Transverse colon (tissue), 4 donors: ENCODE results near the gene ZBED1. TPM values are rescaled to one million over a fixed set of nuclear protein-coding genes. Genes with fewer than 3 reads are reported as not detected.

Source experiments
- DNase-seq: peaks from one replicate; pipeline ENCODE4 v3.0.0-alpha.2; 2019
- H3K27ac ChIP-seq, 4 donors: fragments of 200-600 bp; sonication (generic); 2 replicates each; pipeline ENCODE4 v1.5.1; 2016 to 2018; ENCODE audit warnings: inconsistent platforms in 4 of 4
- H3K27me3 ChIP-seq: fragments of 200-600 bp; sonication (generic); 2 replicates; pipeline ENCODE4 v1.5.1; 2017; ENCODE audit warnings: inconsistent platforms
- H3K36me3 ChIP-seq, 4 donors: fragments of 200-600 bp; sonication (generic); 2 replicates each; pipeline ENCODE4 v1.5.1; 2017 to 2019; ENCODE audit warnings: inconsistent platforms in 4 of 4
- H3K4me1 ChIP-seq, 4 donors: fragments of 200-600 bp; sonication (generic); 2 replicates each; pipeline ENCODE4 v1.5.1; 2017 to 2020; ENCODE audit warnings: inconsistent platforms in 4 of 4
- H3K4me3 ChIP-seq, 4 donors: fragments of 200-600 bp; sonication (generic); 1 replicate in 1 of 4; 2 replicates in 3 of 4; pipeline versions ENCODE4 v1.5.1 to v1.6.1; 2017 to 2019; ENCODE audit warnings: inconsistent platforms in 4 of 4
- H3K9me3 ChIP-seq, 2 donors: fragments of 200-600 bp; sonication (generic); 2 replicates each; pipeline ENCODE4 v1.5.1; 2017 to 2019; ENCODE audit warnings: inconsistent platforms in 2 of 2
- EP300 ChIP-seq: sonication (generic); formaldehyde crosslinking; IDR thresholded peaks from one replicate; pipeline ENCODE4 v1.6.1; 2017; ENCODE audit warnings: antibody characterized with exemption, low read depth
- POLR2A ChIP-seq: fragments of 450-650 bp; IDR thresholded peaks from one replicate; pipeline ENCODE4 v1.6.1; 2016; ENCODE audit warnings: antibody characterized with exemption, mild to moderate bottlenecking, moderate library complexity
- POLR2AphosphoS5 ChIP-seq, 3 donors: sonication (generic); formaldehyde crosslinking; IDR thresholded peaks; one replicate each; pipeline ENCODE4 v1.6.1; 2016; ENCODE audit warnings: antibody characterized with exemption in 3 of 3
- WGBS, 2 donors: methylation state at CpG; one replicate each; pipeline ENCODE4 v1.1.5; 2018; ENCODE audit warnings: low coverage in 1 of 2; 5-methylcytosine and 5-hydroxymethylcytosine counted together
- in situ Hi-C, 4 donors: fragments of 200-750 bp; cut with MboI; loops; one replicate each; pipeline versions ENCODE4 v1.15.0 to v1.15.1; 2017; ENCODE audit warnings: low sequenced_read_pairs in 3 of 4, low pct_ligation_motif_present in 1 of 4, low pct_unique_long_range_greater_than_20kb in 1 of 4
- intact Hi-C: fragments of 100-400 bp; cut with DNase I; formaldehyde crosslinking; loops from one replicate; pipeline ENCODE4 v1.15.1; 2023; ENCODE audit warnings: low total_unique reads
- total RNA-seq, 4 donors: library from RNA; depleted of rRNA; stranded (reverse); fragments of >200 nt; gene quantifications; one replicate each; pipeline ENCODE4 v1.1.0, GENCODE V29; 2016
- TF ChIP-seq, protein P1 (sequence below), 5 experiments: fragments of 200-600 bp in 3 of 5; fragments of 450-650 bp in 2 of 5; sonication (generic) in 3 of 5; IDR thresholded peaks; 1 replicate in 2 of 5; 2 replicates in 3 of 5; pipeline ENCODE4 v1.5.1; 2016 to 2017; ENCODE audit warnings: antibody characterized with exemption in 5 of 5, inconsistent platforms in 3 of 5, mild to moderate bottlenecking in 2 of 5, moderate library complexity in 1 of 5

The ZBED1 gene
- total RNA-seq, 4 donors from 2014 or later = 44.0 to 94.3 (median 67.1) TPM

DNA sequence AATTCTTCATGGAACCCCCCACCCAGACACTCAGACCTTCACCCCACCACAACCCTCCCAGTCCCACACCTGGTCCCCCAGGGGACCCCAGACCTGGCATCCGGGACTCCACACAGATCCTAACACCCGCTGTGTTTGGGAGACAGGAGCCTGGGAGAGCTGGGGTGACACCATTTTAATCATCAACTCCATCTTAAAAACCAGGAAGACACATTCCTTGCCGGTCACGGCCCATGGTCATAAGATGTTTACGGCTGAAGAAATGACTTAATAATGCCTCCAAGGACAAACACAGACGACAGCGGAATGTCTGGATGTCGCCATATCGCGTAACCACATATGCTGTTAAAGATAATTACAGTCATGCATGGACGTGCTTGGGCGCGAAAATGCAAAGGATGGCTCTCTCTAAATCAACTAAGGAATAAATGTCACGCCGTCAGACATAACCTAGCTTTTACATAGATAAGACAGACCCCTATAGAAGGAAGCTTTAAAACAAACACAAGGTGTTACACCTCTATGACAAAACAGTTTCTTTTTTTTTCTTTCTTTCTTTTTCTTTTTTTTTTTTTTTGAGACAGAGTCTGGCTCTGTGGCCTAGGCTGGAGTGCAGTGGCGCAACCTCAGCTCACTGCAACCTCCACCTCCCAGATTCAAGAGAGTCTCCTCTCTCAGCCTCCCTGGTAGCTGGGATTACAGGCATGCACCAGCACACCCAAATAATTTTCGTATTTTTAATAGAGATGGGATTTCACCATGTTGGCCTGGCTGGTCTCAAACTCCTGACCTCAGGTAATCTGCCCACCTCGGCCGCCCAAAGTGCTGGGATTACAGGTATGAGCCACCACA is 2.1 kb upstream of the ZBED1 start:
- TF ChIP-seq POLR2A = no peak
- intact Hi-C loops = loop anchor here (10.0 kb wide), 1 partner anchor 1058 kb away; no protein-coding TSS in a partner anchor
- Histone ChIP-seq H3K9me3 (no peaks in the 10 kb centered on the region), H3K36me3 (no peaks in the 10 kb centered on the region), H3K4me3 (no peak overlapping the region), H3K4me1 (peaks cover 6 to 40% (median 26%) of the 10 kb centered on the region in 4 donors), H3K27ac (peak overlapping the region in 3 of 4 donors; percentile 25 to 97 (median 51)), H3K27me3 (no peaks in the 10 kb centered on the region)
- in situ Hi-C loops = no loop called here
- DNase-seq = peak; percentile 37
- WGBS, 2 donors = 59 to 60% methylated on average over 17 to 19 of the region's 19 CpGs

DNA sequence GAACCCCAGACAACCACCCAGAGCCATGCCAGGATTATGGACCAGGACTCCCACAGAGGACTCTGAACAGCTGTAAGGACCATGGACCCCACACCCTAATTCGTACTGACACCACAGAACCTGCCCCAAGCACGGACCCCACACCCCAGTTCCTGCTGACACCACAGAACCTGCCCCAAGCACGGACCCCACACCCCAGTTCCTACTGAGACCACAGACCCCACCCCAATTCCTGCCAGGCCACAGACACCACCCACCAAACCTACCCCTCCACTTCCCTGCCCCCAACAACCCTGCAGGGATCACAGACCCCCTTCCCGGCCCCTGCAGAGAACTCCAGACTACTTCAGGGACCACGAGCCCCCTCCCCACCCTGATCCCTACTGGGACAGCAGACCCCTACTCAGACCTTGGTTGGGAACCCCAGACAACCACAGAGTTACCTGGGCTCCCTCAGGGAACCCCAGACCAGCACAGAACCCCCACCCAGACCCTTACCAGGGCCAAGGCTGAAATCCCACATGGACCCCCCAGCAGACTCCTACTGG is 1.4 kb upstream of the ZBED1 start:
- Histone ChIP-seq H3K4me1 (peaks cover 8 to 43% (median 31%) of the 10 kb centered on the region in 4 donors), H3K4me3 (no peak overlapping the region), H3K27me3 (no peaks in the 10 kb centered on the region), H3K27ac (peak overlapping the region in 3 of 4 donors; percentile 25 to 97 (median 51)), H3K36me3 (no peaks in the 10 kb centered on the region), H3K9me3 (no peaks in the 10 kb centered on the region)
- TF ChIP-seq POLR2AphosphoS5 (IDR thresholded peaks at IDR 0.05) = no peak
- DNase-seq = no peak
- intact Hi-C loops = loop anchor here (10.0 kb wide), 1 partner anchor 1057 kb away; no protein-coding TSS in a partner anchor
- 80 to 81% methylated on average over 4 to 5 of the region's 5 CpGs for WGBS, 2 donors
- in situ Hi-C loops = no loop called here

DNA sequence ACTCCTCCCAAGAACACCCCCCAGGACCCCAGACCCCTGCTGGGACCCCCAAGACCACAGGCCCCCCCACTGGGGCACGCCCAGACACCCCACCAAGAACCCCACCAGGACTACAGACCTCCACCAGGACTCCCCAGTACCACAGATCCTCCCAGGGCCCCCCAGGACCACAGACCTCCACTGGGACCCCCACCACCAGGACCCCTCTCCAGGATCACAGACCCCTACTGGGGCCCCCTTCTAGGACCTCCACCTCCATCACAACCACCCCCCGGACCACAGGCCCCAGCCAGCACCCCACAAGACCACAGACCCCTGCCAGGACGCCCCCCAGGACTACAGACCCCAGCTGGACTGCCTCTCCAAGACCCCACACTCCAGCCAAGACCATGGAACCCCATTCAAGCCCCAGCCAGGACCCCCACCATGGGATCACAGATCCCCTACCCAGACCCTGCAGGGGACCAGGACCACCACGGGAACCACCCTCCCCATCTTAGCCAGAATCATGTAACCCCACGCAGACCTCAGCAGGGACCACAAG is 855 bp upstream of the ZBED1 start:
- 93% methylated on average over 4 of the region's 5 CpGs; no CpG with 5 or more reads in 1 of the 2 donors for WGBS, 2 donors

DNA sequence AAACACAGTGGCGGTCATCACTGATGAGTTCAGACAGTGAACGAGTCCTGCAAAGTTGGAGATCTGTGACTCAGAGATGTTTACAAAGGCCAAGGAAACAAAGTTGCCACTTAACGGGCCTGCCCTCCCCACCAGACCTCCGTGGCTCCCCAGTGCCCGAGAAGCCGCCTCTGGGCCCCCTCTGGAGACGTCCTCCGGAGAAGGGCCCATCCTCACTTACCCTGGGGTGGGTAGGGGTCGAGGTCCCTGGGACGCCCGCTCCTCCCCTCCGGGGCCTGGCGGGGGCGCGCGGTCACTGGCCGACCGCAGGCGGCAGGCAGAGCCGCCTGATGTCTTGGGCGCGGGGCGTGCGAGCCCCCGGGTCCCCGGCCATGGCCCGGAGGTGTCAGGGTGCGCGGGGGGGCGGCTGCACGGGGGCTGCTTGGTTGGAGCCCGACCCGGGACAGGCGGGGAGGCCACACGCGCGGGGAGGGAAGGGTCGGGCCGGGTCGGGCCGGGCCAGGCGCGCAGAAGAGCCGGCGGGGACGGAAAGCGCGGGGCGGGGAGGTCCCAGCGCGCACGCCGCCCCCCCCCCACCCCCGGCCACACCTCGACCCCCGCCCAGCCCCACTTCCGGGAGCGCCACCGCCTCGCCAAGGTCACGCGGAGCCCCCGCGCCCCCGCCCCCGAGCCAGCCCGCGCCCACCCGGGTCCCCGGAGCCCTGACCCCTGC is 529 bp downstream of the ZBED1 start:
- peak overlapping the region; percentile 70 to 95 (median 93) for H3K4me3 ChIP-seq
- no peaks in the 10 kb centered on the region for H3K9me3 ChIP-seq
- WGBS, 2 donors = 0 to 2% methylated on average over 6 to 25 of the region's 70 CpGs
- H3K36me3 ChIP-seq = no peaks in the 10 kb centered on the region
- H3K4me1 ChIP-seq = peaks cover 8 to 54% (median 35%) of the 10 kb centered on the region in 4 donors
- TF ChIP-seq POLR2AphosphoS5 (IDR thresholded peaks at IDR 0.05) (peak in 1 of 3 donors; percentile 18), POLR2A (no peak)
- peak overlapping the region; percentile 91 to 97 (median 96) for H3K27ac ChIP-seq
- DNase-seq = peak; percentile 36
- in situ Hi-C loops (no loop called here), intact Hi-C loops (loop anchor here (10.0 kb wide), 1 partner anchor 1055 kb away; no protein-coding TSS in a partner anchor)
- no peaks in the 10 kb centered on the region for H3K27me3 ChIP-seq

More for the DNA sequence above, 855 bp upstream of the ZBED1 start:
- peak overlapping the region in 2 of 4 donors; percentile 25 to 97 for H3K27ac ChIP-seq
- H3K36me3 ChIP-seq = no peaks in the 10 kb centered on the region
- intact Hi-C loops = loop anchor here (10.0 kb wide), 1 partner anchor 1057 kb away; no protein-coding TSS in a partner anchor
- H3K9me3 ChIP-seq = no peaks in the 10 kb centered on the region
- no peaks in the 10 kb centered on the region for H3K27me3 ChIP-seq
- TF ChIP-seq POLR2AphosphoS5 (IDR thresholded peaks at IDR 0.05) (no peak), EP300 (no peak), POLR2A (no peak)
- TF ChIP-seq, protein P1, sequence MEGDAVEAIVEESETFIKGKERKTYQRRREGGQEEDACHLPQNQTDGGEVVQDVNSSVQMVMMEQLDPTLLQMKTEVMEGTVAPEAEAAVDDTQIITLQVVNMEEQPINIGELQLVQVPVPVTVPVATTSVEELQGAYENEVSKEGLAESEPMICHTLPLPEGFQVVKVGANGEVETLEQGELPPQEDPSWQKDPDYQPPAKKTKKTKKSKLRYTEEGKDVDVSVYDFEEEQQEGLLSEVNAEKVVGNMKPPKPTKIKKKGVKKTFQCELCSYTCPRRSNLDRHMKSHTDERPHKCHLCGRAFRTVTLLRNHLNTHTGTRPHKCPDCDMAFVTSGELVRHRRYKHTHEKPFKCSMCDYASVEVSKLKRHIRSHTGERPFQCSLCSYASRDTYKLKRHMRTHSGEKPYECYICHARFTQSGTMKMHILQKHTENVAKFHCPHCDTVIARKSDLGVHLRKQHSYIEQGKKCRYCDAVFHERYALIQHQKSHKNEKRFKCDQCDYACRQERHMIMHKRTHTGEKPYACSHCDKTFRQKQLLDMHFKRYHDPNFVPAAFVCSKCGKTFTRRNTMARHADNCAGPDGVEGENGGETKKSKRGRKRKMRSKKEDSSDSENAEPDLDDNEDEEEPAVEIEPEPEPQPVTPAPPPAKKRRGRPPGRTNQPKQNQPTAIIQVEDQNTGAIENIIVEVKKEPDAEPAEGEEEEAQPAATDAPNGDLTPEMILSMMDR (IDR thresholded peaks at IDR 0.05) = no peak
- no peak for DNase-seq
- H3K4me1 ChIP-seq = peaks cover 8 to 49% (median 35%) of the 10 kb centered on the region in 4 donors
- in situ Hi-C loops = no loop called here
- H3K4me3 ChIP-seq = no peak overlapping the region

DNA sequence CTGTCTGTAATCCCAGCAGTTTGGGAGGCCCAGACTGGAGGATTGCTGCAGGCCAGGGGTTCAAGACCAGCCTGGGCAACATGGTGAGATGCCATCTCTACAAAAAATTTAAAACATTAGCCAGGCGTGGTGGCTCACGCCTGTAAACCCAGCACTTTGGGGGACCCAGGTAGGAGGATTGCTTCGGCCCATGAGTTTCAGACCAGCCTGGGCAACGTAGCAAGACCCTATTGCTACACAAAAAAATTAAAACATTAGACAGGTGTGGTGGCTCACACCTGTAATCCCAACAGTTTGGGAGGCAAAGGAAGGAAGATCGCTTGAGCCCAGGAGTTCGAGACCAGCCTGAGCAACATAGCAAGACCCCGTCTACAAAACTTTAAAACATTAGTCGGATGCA is 1.3 kb downstream of the ZBED1 start:
- peak overlapping the region; percentile 91 to 97 (median 96) for H3K27ac ChIP-seq
- no peaks in the 10 kb centered on the region for H3K9me3 ChIP-seq
- peaks cover 8 to 54% (median 35%) of the 10 kb centered on the region in 4 donors for H3K4me1 ChIP-seq
- in situ Hi-C loops (no loop called here), intact Hi-C loops (no loop called here)
- no peak for DNase-seq
- no peaks in the 10 kb centered on the region for H3K36me3 ChIP-seq
- no peaks in the 10 kb centered on the region for H3K27me3 ChIP-seq
- peak overlapping the region; percentile 70 to 95 (median 93) for H3K4me3 ChIP-seq
- 57% methylated on average over 8 of the region's 8 CpGs; no CpG with 5 or more reads in 1 of the 2 donors for WGBS, 2 donors
- TF ChIP-seq POLR2A (no peak), POLR2AphosphoS5 (IDR thresholded peaks at IDR 0.05) (no peak), EP300 (no peak)
- TF ChIP-seq, protein P1 (IDR thresholded peaks at IDR 0.05) = no peak
